LNCaP clone FGC (cell line): ENCODE data around the gene LRP3.
"Not testable (repeated sequence)": the region's sequence is repeated elsewhere in the genome, so short reads cannot be mapped to it uniquely, and the experiment has no call there.

Source experiments
- DNase-seq: peaks from one replicate; pipeline ENCODE4 v3.0.0-alpha.2; 2011; ENCODE audit warnings: low read depth
- H3K4me3 ChIP-seq: 2 replicates; pipeline ENCODE4 v1.5.1; 2011; ENCODE audit warnings: mild to moderate bottlenecking, low read depth, low read length, control low read depth
- TF ChIP-seq, protein P1 (sequence below): IDR thresholded peaks from 2 replicates; pipeline ENCODE4 v1.5.1; 2012; ENCODE audit warnings: mild to moderate bottlenecking; ENCODE audit not compliant: control insufficient read depth, insufficient read depth; ENCODE audit errors: extremely low read depth

Gene LRP3

DNA sequence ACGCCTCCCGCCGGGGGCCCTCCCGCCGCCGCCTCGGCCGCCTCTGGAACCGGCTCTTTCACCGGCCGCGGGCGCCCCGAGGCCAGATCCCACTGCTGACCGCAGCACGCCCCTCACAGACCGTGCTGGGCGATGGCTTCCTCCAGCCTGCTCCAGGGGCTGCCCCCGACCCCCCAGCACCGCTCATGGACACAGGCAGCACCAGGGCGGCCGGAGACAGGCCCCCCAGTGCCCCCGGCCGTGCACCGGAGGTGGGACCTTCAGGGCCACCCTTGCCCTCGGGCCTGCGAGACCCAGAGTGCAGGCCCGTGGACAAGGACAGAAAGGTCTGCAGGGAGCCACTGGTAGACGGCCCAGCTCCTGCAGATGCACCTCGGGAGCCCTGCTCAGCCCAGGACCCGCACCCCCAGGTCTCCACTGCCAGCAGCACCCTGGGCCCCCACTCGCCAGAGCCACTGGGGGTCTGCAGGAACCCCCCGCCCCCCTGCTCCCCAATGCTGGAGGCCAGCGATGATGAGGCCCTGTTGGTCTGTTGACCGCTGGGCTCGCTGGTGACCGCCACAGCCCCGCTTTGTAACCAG, 13.0 kb downstream of the LRP3 start:
- TF ChIP-seq, protein P1, sequence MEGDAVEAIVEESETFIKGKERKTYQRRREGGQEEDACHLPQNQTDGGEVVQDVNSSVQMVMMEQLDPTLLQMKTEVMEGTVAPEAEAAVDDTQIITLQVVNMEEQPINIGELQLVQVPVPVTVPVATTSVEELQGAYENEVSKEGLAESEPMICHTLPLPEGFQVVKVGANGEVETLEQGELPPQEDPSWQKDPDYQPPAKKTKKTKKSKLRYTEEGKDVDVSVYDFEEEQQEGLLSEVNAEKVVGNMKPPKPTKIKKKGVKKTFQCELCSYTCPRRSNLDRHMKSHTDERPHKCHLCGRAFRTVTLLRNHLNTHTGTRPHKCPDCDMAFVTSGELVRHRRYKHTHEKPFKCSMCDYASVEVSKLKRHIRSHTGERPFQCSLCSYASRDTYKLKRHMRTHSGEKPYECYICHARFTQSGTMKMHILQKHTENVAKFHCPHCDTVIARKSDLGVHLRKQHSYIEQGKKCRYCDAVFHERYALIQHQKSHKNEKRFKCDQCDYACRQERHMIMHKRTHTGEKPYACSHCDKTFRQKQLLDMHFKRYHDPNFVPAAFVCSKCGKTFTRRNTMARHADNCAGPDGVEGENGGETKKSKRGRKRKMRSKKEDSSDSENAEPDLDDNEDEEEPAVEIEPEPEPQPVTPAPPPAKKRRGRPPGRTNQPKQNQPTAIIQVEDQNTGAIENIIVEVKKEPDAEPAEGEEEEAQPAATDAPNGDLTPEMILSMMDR: no peak

DNA sequence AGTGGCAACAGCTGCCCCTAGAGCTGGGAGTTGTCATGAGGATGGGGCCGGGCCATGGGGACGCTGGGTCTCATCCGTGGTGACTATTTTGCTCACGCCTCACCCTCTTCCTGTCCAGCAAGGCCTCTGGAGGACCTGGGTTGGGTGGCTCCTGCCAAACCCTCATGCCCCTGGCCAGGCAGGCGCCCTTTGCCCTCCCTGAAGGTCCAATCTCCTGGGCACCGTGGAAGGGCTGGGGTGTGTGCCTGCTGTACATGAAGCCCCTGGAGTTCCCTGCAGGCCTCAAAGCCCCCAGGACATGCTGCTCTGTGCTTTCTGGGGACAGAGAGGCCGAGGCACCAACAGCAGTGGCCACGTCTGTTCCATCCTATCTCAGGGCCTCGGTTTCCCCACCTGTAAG, 13.8 kb downstream of the LRP3 start:
- H3K4me3 ChIP-seq: no peak overlapping the region
- TF ChIP-seq, protein P1: no peak
- DNase-seq: no peak

More for the DNA sequence above, 13.0 kb downstream of the LRP3 start:
- no peak overlapping the region for H3K4me3 ChIP-seq
- DNase-seq: no peak

DNA sequence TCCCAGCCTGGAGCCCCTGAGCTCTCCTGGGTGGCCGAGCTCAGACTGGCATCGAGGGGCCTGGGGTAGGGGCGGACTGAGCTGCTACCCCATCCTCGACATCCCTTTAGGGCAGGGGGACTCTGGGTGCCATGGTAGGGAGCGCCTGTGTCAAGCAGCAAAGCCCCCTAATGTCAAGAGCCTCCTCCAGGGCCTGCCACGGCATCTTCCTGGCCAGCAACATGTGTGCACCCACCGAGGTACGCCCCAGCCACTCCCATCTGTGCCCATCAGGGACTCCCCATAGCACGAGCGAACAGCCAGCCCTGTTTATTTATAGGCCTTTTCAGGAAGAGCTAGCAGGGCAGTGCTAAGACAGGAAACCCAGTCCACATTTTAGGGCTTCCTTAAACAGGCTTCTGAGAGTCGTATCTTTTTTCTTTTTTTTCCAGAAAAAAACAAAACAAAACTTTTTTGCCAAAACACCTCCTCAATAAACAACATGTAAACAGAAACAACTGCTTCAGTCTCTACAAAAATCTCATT, 14.3 kb downstream of the LRP3 start:
- no peak overlapping the region for H3K4me3 ChIP-seq
- no peak for DNase-seq

DNA sequence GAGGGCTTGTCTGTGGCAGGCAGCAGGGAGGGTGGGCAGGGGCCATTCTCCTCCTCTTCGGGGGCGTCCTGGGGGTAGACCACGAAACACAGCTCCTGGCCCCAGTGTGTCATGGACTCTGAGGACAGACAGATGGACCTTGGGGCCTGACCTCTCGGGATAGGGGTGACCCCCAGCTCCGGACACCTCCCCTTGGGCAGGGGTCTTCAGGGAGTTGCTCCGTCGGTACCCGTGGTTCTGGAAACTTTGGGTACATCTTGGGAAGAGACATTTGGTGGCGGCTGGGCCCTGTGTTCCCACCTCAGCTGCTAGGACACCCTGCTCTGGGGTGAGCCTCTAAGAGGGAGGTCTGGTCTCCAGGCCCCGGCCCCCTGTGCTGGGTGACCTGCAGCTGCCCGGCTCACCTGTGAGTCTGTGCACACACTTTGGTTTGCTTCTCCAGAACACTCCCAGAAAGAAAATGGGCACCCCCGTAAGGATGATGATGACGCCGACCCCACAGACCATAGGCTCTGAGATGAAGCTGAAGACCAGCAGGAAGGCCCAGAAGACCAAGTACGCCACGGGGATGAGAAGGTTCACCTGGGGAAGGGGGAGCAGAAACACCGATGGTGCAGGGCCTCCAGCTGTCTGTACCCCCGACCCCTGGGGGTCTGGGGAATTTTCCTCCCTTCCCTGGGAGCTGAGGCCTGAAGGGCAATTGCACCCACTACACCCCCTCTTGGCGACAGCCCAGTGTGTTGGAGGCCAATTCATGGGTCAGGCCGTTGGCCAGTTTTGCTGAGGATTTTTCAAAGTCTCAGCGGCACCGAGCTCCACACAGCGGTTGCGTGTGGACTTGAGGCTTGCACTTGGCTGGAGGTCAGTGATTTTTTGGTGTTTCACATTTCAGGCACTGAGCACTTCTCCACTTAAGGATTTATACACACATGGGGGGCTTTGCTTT, 15.0 kb downstream of the LRP3 start:
- no peak overlapping the region for H3K4me3 ChIP-seq
- no peak for DNase-seq

More for the DNA sequence above, 14.3 kb downstream of the LRP3 start:
- TF ChIP-seq, protein P1: no peak

DNA sequence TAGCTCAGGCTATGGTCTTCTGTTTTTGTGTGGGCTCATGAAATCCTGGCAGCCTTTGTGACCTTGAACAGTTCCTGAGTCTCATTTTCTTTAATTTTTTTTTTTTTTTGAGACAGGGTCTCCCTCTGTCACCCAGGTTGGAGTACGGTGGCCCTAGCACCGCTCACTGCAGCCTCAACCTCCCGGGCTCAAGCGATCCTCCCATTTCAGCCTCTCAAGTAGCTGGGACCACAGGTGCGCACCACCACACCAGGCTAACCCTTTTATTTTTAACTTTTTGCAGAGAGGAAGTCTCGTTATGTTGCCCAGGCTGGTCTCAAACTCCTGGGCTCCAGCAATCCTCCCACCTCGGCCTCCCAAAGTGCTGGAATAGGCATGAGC, 15.7 kb downstream of the LRP3 start:
- not testable (repeated sequence) for H3K4me3 ChIP-seq, DNase-seq

More for the DNA sequence above, 15.0 kb downstream of the LRP3 start:
- TF ChIP-seq, protein P1: no peak

DNA sequence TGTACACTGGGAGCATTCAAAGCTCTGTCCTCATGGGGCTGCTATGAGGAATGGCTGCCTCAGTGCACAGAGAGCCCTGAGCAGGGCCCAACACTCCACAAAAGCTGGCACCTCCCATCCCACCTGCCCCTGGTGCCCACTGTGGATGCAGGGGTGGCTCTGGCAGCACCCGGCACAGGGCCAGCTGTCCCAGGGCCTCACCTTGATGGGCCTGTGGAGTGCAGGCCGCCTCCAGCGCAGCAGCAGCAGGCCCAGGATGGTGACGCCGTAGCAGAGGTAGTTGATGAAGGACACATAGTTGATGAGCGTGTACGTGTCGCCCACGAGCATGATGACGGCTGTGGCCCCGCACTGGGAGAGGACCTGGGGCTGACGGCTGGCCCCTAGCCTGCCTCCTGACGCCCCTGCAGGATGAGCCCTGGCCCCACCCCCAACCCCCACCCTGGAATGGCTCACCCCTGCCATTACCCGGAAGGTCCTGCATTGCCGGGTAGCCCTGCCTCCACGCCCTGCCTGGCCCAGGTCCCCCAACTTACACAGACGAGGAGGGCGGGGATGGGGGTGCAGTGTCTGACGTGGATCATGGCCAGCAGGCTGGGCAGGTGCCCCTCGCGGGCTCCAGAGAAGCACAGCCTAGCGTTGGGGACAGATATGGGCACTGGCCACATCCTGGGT, 16.3 kb downstream of the LRP3 start:
- no peak for DNase-seq
- TF ChIP-seq, protein P1: no peak
- H3K4me3 ChIP-seq: no peak overlapping the region
